Gastroesophageal sphincter (tissue), 4 donors: Measurements from ENCODE around the gene SPINT2. TPM values are rescaled to one million over a fixed set of nuclear protein-coding genes. Genes with fewer than 3 reads are reported as not detected.
A peak's percentile ranks its signal among the peaks of the same experiment; 100 is the strongest.

Source experiments
- ATAC-seq: fragments of 150-250 bp; one replicate; pipeline ENCODE4 v1.9.1; 2016; ENCODE audit warnings: mild to moderate bottlenecking, moderate library complexity
- H3K27ac ChIP-seq, 4 donors: fragments of 200-600 bp; sonication (generic) in 3 of 4; 1 replicate in 3 of 4; 2 replicates in 1 of 4; pipeline ENCODE4 v1.5.1; 2016 to 2019
- H3K27me3 ChIP-seq: fragments of 200-600 bp; sonication (generic); one replicate; pipeline ENCODE4 v1.5.1; 2019
- H3K36me3 ChIP-seq, 2 donors: fragments of 200-600 bp; sonication (generic); one replicate each; pipeline ENCODE4 v1.5.1; 2019; ENCODE audit warnings: control low read depth in 1 of 2
- H3K4me1 ChIP-seq, 3 donors: fragments of 200-600 bp; sonication (generic); 1 replicate in 2 of 3; 2 replicates in 1 of 3; pipeline ENCODE4 v1.5.1; 2016 to 2019; ENCODE audit warnings: control low read depth in 2 of 3
- H3K4me3 ChIP-seq, 2 donors: fragments of 200-600 bp; sonication (generic); one replicate each; pipeline ENCODE4 v1.5.1; 2019; ENCODE audit warnings: mild to moderate bottlenecking in 1 of 2, moderate library complexity in 1 of 2
- H3K9me3 ChIP-seq, 3 donors: fragments of 200-600 bp; sonication (generic); one replicate each; pipeline ENCODE4 v1.5.1; 2017 to 2019; ENCODE audit warnings: control low read depth in 2 of 3
- CTCF ChIP-seq, 4 experiments: fragments of 200-600 bp in 2 of 4; fragments of 450-650 bp in 2 of 4; sonication (generic) in 1 of 4; IDR thresholded peaks; one replicate each; pipeline ENCODE4 v1.5.1; 2017 to 2019; ENCODE audit warnings: antibody characterized with exemption in 4 of 4, mild to moderate bottlenecking in 2 of 4, moderate library complexity in 2 of 4
- EP300 ChIP-seq: sonication (generic); formaldehyde crosslinking; IDR thresholded peaks from one replicate; pipeline ENCODE4 v1.6.1; 2017; ENCODE audit warnings: antibody characterized with exemption, mild to moderate bottlenecking
- POLR2A ChIP-seq, 2 donors: fragments of 450-650 bp; IDR thresholded peaks; one replicate each; pipeline ENCODE4 v1.6.1; 2017; ENCODE audit warnings: antibody characterized with exemption in 2 of 2, mild to moderate bottlenecking in 2 of 2, moderate library complexity in 1 of 2
- POLR2AphosphoS5 ChIP-seq: sonication (generic); formaldehyde crosslinking; IDR thresholded peaks from one replicate; pipeline ENCODE4 v1.6.1; 2017; ENCODE audit warnings: antibody characterized with exemption
- WGBS, 2 donors: methylation state at CpG; one replicate each; pipeline ENCODE4 v1.1.5; 2018; ENCODE audit warnings: low coverage in 1 of 2; 5-methylcytosine and 5-hydroxymethylcytosine counted together
- total RNA-seq, 4 donors: library from RNA; depleted of rRNA; stranded (reverse); fragments of >200 nt; gene quantifications; one replicate each; pipeline ENCODE4 v1.1.0, GENCODE V29; 2016

SPINT2 gene
- total RNA-seq, 4 donors from 2014 or later = 2.1 to 51.7 (median 10.9) TPM

- no peaks in the 10 kb centered on the region for H3K36me3 ChIP-seq
- H3K27ac ChIP-seq = no peak overlapping the region
- peaks cover 0 to 3% (median 0%) of the 10 kb centered on the region in 3 donors for H3K4me1 ChIP-seq
- no peak for ATAC-seq
- H3K9me3 ChIP-seq = no peaks in the 10 kb centered on the region
- no peak overlapping the region for H3K4me3 ChIP-seq
- peaks cover 83% of the 10 kb centered on the region for H3K27me3 ChIP-seq
- TF ChIP-seq CTCF (IDR thresholded peaks at IDR 0.05) (no peak), POLR2A (IDR thresholded peaks at IDR 0.05) (no peak), EP300 (no peak), POLR2AphosphoS5 (no peak)
- WGBS, 2 donors = 75 to 85% methylated on average over 4 of the region's 4 CpGs
Observed at GRCh38 chr19:38234615-38235014, 29.8 kb upstream of the SPINT2 start.

GRCh38 chr19:38239816-38240215 lies 24.6 kb upstream of the SPINT2 start:
- no peaks in the 10 kb centered on the region for H3K36me3 ChIP-seq
- no peak overlapping the region for H3K4me3 ChIP-seq
- H3K27ac ChIP-seq = no peak overlapping the region
- no peak for ATAC-seq
- peaks cover 0 to 15% (median 5%) of the 10 kb centered on the region in 3 donors for H3K4me1 ChIP-seq
- H3K9me3 ChIP-seq = no peaks in the 10 kb centered on the region
- no peak for TF ChIP-seq POLR2A (IDR thresholded peaks at IDR 0.05)
- no peak for TF ChIP-seq CTCF (IDR thresholded peaks at IDR 0.05)
- WGBS, 2 donors = 35 to 52% methylated on average over 5 to 8 of the region's 8 CpGs
- H3K27me3 ChIP-seq = peaks cover 32% of the 10 kb centered on the region

- Histone ChIP-seq H3K9me3 (no peaks in the 10 kb centered on the region), H3K36me3 (no peaks in the 10 kb centered on the region), H3K4me3 (peak overlapping the region in 1 of 2 donors; percentile 26), H3K27ac (peak overlapping the region in 1 of 4 donors; percentile 95), H3K4me1 (peaks cover 0 to 50% (median 16%) of the 10 kb centered on the region in 3 donors), H3K27me3 (peaks cover 4% of the 10 kb centered on the region)
- TF ChIP-seq EP300 (no peak), CTCF (IDR thresholded peaks at IDR 0.05) (no peak), POLR2AphosphoS5 (no peak), POLR2A (IDR thresholded peaks at IDR 0.05) (no peak)
- ATAC-seq = no peak
- whole genome bisulfite sequencing, 2 donors = 36 to 72% methylated on average over 3 to 5 of the region's 15 CpGs
Observed at GRCh38 chr19:38243279-38243673, 21.1 kb upstream of the SPINT2 start.

GRCh38 chr19:38245826-38246498 lies 18.4 kb upstream of the SPINT2 start:
- peak; percentile 71 for ATAC-seq
- Histone ChIP-seq H3K9me3 (no peaks in the 10 kb centered on the region), H3K4me3 (no peak overlapping the region), H3K4me1 (peaks cover 0 to 76% (median 21%) of the 10 kb centered on the region in 3 donors), H3K36me3 (no peaks in the 10 kb centered on the region), H3K27me3 (no peaks in the 10 kb centered on the region), H3K27ac (peak overlapping the region; percentile 73 to 95 (median 82))
- peak; percentile 36 for TF ChIP-seq POLR2AphosphoS5
- no peak for TF ChIP-seq EP300
- WGBS, 2 donors = 25 to 36% methylated on average over 12 to 14 of the region's 14 CpGs

- TF ChIP-seq POLR2A (IDR thresholded peaks at IDR 0.05) (no peak), EP300 (no peak), CTCF (IDR thresholded peaks at IDR 0.05) (no peak), POLR2AphosphoS5 (no peak)
- peaks cover 0 to 87% (median 25%) of the 10 kb centered on the region in 3 donors for H3K4me1 ChIP-seq
- peak overlapping the region; percentile 73 to 95 (median 82) for H3K27ac ChIP-seq
- no peaks in the 10 kb centered on the region for H3K27me3 ChIP-seq
- 0 to 62% methylated on average over 1 to 4 of the region's 5 CpGs for WGBS, 2 donors
- no peaks in the 10 kb centered on the region for H3K9me3 ChIP-seq
- H3K36me3 ChIP-seq = no peaks in the 10 kb centered on the region
- H3K4me3 ChIP-seq = no peak overlapping the region
- ATAC-seq = no peak
Observed at GRCh38 chr19:38247126-38247525, 17.2 kb upstream of the SPINT2 start.
